ENCODE data around the gene FBXO38. TPM values are rescaled to one million over a fixed set of nuclear protein-coding genes. Genes with fewer than 3 reads are reported as not detected.

The FBXO38 gene
- total and polyA plus RNA-seq, 2 of the 13 experiments (the other 11 are each of a cell fraction or from before 2014, with no cell fraction given), result 24.8 to 35.9 TPM

DNA sequence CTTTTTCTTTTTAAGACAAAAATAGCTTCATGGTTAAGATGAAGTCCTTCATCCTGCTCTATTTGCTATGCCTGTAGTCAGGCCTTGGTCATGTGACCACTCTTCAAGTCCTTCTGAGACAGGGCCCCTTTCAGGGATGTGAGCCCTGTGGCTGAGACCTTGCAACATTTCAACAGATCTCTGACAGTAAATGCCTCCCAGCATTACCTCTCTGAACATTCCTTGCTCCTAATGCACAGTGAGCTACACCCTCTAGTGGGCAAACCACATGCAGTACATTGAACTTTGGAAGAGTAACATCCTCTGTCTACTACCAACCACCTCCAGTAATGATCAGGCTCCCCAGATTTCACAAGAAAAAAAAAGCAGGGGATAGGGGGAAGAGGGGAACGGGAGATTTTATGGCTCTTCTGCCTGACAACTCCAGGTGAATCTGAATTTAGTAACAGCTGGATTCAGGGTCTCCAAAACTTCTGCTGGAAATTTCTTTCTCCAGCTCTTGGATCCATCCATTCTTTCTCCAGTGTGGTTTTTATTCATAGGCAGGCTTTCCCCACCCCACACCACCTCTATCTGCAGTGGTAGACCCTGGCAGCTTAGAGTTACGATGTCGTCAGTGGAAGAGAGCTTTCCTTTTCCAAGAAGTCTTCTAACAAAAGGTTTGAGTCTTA lies 8.9 kb upstream of the FBXO38 start (continued):
- TF ChIP-seq, protein P1, sequence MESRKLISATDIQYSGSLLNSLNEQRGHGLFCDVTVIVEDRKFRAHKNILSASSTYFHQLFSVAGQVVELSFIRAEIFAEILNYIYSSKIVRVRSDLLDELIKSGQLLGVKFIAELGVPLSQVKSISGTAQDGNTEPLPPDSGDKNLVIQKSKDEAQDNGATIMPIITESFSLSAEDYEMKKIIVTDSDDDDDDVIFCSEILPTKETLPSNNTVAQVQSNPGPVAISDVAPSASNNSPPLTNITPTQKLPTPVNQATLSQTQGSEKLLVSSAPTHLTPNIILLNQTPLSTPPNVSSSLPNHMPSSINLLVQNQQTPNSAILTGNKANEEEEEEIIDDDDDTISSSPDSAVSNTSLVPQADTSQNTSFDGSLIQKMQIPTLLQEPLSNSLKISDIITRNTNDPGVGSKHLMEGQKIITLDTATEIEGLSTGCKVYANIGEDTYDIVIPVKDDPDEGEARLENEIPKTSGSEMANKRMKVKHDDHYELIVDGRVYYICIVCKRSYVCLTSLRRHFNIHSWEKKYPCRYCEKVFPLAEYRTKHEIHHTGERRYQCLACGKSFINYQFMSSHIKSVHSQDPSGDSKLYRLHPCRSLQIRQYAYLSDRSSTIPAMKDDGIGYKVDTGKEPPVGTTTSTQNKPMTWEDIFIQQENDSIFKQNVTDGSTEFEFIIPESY (CRISPR knock-in tag; IDR thresholded peaks at IDR 0.05), result no peak
- TF ChIP-seq ZNF367 (CRISPR knock-in tag; IDR thresholded peaks at IDR 0.05; ENCODE audit: borderline replicate concordance) (no peak), ARNT2 (CRISPR knock-in tag; IDR thresholded peaks at IDR 0.05; ENCODE audit: low read depth) (no peak), ZNF740 (CRISPR knock-in tag; IDR thresholded peaks at IDR 0.05) (no peak), ZNF34 (CRISPR knock-in tag; IDR thresholded peaks at IDR 0.05; ENCODE audit: borderline replicate concordance) (no peak), ZNF83 (CRISPR knock-in tag; IDR thresholded peaks at IDR 0.05; ENCODE audit: borderline replicate concordance) (no peak), ZNF878 (CRISPR knock-in tag; IDR thresholded peaks at IDR 0.05) (no peak), ARHGAP35 (CRISPR knock-in tag; IDR thresholded peaks at IDR 0.05; ENCODE audit: borderline replicate concordance) (no peak), ZNF543 (CRISPR knock-in tag; IDR thresholded peaks at IDR 0.05) (no peak), NCOA1 (CRISPR knock-in tag; IDR thresholded peaks at IDR 0.05) (no peak), ARID5B (CRISPR knock-in tag; IDR thresholded peaks at IDR 0.05) (peak; percentile 37), ZBTB1 (CRISPR knock-in tag; IDR thresholded peaks at IDR 0.05; ENCODE audit: borderline replicate concordance) (no peak), AGO2 (optimal IDR thresholded peaks at IDR 0.05; ENCODE audit: low read depth, low read length) (no peak), ZNF574 (CRISPR knock-in tag; IDR thresholded peaks at IDR 0.05) (no peak), HMG20B (CRISPR knock-in tag; conservative IDR thresholded peaks at IDR 0.05) (0 out of 2 replicates have a peak, but pooled peaks have one; percentile 48), GTF2F1 (IDR thresholded peaks at IDR 0.05; ENCODE audit: low read length) (no peak), ZNF234 (CRISPR knock-in tag; conservative IDR thresholded peaks at IDR 0.05) (no peak)
- TF ChIP-seq, protein P2, sequence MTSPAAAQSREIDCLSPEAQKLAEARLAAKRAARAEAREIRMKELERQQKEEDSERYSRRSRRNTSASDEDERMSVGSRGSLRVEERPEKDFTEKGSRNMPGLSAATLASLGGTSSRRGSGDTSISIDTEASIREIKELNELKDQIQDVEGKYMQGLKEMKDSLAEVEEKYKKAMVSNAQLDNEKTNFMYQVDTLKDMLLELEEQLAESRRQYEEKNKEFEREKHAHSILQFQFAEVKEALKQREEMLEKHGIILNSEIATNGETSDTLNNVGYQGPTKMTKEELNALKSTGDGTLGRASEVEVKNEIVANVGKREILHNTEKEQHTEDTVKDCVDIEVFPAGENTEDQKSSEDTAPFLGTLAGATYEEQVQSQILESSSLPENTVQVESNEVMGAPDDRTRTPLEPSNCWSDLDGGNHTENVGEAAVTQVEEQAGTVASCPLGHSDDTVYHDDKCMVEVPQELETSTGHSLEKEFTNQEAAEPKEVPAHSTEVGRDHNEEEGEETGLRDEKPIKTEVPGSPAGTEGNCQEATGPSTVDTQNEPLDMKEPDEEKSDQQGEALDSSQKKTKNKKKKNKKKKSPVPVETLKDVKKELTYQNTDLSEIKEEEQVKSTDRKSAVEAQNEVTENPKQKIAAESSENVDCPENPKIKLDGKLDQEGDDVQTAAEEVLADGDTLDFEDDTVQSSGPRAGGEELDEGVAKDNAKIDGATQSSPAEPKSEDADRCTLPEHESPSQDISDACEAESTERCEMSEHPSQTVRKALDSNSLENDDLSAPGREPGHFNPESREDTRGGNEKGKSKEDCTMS (CRISPR knock-in tag; conservative IDR thresholded peaks at IDR 0.05), result no peak

Measured in HepG2 (cell line).